Effector memory CD8-positive, alpha-beta T cell (primary cell): ENCODE data around the gene CRISPLD2.
"Not testable (repeated sequence)": the region's sequence is repeated elsewhere in the genome, so short reads cannot be mapped to it uniquely, and the experiment has no call there.

Experiments
- ATAC-seq: fragments of 150-1000 bp; cut with Tn5 transposase; replicated peaks from 2 replicates; pipeline ENCODE4 v1.10.0; 2021; ENCODE audit warnings: mild to moderate bottlenecking, moderate library complexity
- DNase-seq, 3 experiments: peaks; one replicate each; pipeline ENCODE4 v3.0.0; 2021
- H3K27ac Mint-ChIP-seq, 2 donors: one replicate each; pipeline ENCODE4 v1.8.0; 2022; ENCODE audit warnings: mild to moderate bottlenecking in 2 of 2, mixed read lengths in 2 of 2, moderate library complexity in 2 of 2
- H3K27me3 Mint-ChIP-seq, 2 donors: one replicate each; pipeline ENCODE4 v1.8.0; 2022; ENCODE audit warnings: mixed read lengths in 2 of 2
- H3K36me3 Mint-ChIP-seq: one replicate; pipeline ENCODE4 v1.8.0; 2022; ENCODE audit warnings: mild to moderate bottlenecking, moderate library complexity, mixed read lengths; ENCODE audit not compliant: insufficient read depth
- H3K4me1 Mint-ChIP-seq, 2 donors: one replicate each; pipeline ENCODE4 v1.8.0; 2022; ENCODE audit warnings: low read depth in 2 of 2, mixed read lengths in 2 of 2
- H3K4me3 Mint-ChIP-seq, 2 donors: one replicate each; pipeline ENCODE4 v1.8.0; 2022; ENCODE audit warnings: mild to moderate bottlenecking in 2 of 2, mixed read lengths in 2 of 2, moderate library complexity in 2 of 2
- H3K9me3 Mint-ChIP-seq, 2 donors: one replicate each; pipeline ENCODE4 v1.8.0; 2022; ENCODE audit warnings: mixed read lengths in 2 of 2

Gene CRISPLD2

GRCh38 chr16:84821179-84821578 lies 1.4 kb downstream of the CRISPLD2 start:
- Mint-ChIP-seq H3K9me3 (no peaks in the 10 kb centered on the region), H3K27me3 (peaks cover 58 to 59% of the 10 kb centered on the region in 2 donors), H3K4me3 (peak overlapping the region in 1 of 2 donors; percentile 82), H3K27ac (no peak overlapping the region), H3K4me1 (peaks cover 9 to 10% of the 10 kb centered on the region in 2 donors), H3K36me3 (peaks cover 11% of the 10 kb centered on the region)
- ATAC-seq: no peak
- DNase-seq: no peak

GRCh38 chr16:84821728-84822689 lies 2.2 kb downstream of the CRISPLD2 start:
- Mint-ChIP-seq H3K4me1 (peaks cover 9 to 10% of the 10 kb centered on the region in 2 donors), H3K36me3 (peaks cover 11% of the 10 kb centered on the region), H3K4me3 (no peak overlapping the region), H3K9me3 (no peaks in the 10 kb centered on the region), H3K27ac (no peak overlapping the region), H3K27me3 (peaks cover 55 to 59% of the 10 kb centered on the region in 2 donors)
- no peak for ATAC-seq
- no peak for DNase-seq

- Mint-ChIP-seq H3K36me3 (peaks cover 11% of the 10 kb centered on the region), H3K27ac (no peak overlapping the region), H3K27me3 (peaks cover 53 to 69% of the 10 kb centered on the region in 2 donors), H3K9me3 (no peaks in the 10 kb centered on the region), H3K4me3 (no peak overlapping the region), H3K4me1 (peaks cover 9 to 10% of the 10 kb centered on the region in 2 donors)
- DNase-seq: no peak
- no peak for ATAC-seq
These were observed 3.2 kb downstream of the CRISPLD2 start for GRCh38 chr16:84822990-84823389.

DNA sequence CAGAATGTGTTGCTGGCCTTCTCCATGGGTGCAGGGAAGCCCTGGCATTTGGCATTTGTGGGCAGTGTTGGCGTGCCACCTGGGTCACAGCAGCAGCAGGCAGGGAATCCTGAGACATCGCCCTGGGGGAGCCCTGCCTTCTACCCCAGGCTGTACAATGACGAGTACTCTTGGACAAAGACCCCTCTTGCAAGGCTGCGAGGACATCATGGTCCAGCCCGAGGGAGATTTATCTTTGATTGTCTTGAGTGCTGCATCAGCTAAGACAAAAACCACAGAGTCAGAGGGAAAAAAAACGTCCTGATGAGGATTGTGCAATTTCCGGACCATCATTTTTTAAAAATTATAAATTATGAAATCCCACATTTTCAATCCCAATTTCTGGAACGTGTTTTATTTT lies 3.7 kb downstream of the CRISPLD2 start:
- DNase-seq (no peak), ATAC-seq (no peak)
- H3K4me1 Mint-ChIP-seq: peaks cover 9 to 10% of the 10 kb centered on the region in 2 donors
- no peak overlapping the region for H3K27ac Mint-ChIP-seq
- H3K36me3 Mint-ChIP-seq: peaks cover 11% of the 10 kb centered on the region
- no peak overlapping the region for H3K4me3 Mint-ChIP-seq
- no peaks in the 10 kb centered on the region for H3K9me3 Mint-ChIP-seq
- peaks cover 58 to 74% of the 10 kb centered on the region in 2 donors for H3K27me3 Mint-ChIP-seq

GRCh38 chr16:84823926-84824325 lies 4.1 kb downstream of the CRISPLD2 start:
- Mint-ChIP-seq H3K4me3 (no peak overlapping the region), H3K27me3 (peaks cover 62 to 78% of the 10 kb centered on the region in 2 donors), H3K9me3 (no peaks in the 10 kb centered on the region), H3K27ac (no peak overlapping the region), H3K4me1 (peaks cover 9 to 10% of the 10 kb centered on the region in 2 donors), H3K36me3 (peaks cover 11% of the 10 kb centered on the region)
- ATAC-seq (no peak), DNase-seq (no peak)

DNA sequence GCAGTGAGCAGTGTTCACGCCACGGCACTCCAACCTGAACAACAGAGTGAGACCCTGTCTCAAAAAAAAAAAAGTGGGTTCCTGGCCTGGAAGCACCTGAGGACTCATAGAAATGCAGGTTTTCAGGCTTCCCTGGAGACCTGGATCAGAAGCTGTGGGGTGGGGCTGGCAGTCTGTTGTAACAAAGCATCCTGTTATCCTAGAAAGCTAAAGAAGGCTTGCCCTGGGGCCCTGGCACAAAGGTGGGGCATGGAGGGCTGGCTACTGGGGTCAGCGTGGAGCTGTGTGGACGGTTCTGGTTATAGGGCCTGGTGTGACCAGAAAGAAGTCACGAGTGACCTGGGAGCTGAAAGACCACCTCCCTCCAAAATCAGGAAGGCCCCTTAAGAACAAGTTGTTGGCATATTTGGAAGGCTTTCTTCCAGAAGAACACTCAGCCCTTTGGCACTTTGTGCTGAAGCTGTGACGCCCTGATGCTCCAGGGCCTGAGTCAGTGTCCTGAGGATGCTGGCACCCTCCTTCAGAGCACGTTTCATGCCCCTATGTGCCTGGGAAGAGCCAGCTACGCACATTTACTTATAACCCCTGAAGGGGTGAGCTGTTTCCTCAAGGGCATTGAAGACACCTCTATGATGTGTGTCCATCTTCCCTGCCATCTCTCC lies 6.2 kb downstream of the CRISPLD2 start:
- no peak for DNase-seq
- H3K4me1 Mint-ChIP-seq: no peaks in the 10 kb centered on the region
- no peaks in the 10 kb centered on the region for H3K9me3 Mint-ChIP-seq
- no peak overlapping the region for H3K27ac Mint-ChIP-seq
- H3K27me3 Mint-ChIP-seq: peaks cover 57 to 74% of the 10 kb centered on the region in 2 donors
- H3K36me3 Mint-ChIP-seq: peaks cover 6% of the 10 kb centered on the region
- no peak overlapping the region for H3K4me3 Mint-ChIP-seq
- no peak for ATAC-seq

GRCh38 chr16:84826558-84826941 lies 6.8 kb downstream of the CRISPLD2 start:
- no peak overlapping the region for H3K27ac Mint-ChIP-seq
- no peak overlapping the region for H3K4me3 Mint-ChIP-seq
- ATAC-seq (no peak), DNase-seq (no peak)
- peaks cover 6% of the 10 kb centered on the region for H3K36me3 Mint-ChIP-seq
- H3K9me3 Mint-ChIP-seq: no peaks in the 10 kb centered on the region
- peaks cover 54 to 69% of the 10 kb centered on the region in 2 donors for H3K27me3 Mint-ChIP-seq
- no peaks in the 10 kb centered on the region for H3K4me1 Mint-ChIP-seq

DNA sequence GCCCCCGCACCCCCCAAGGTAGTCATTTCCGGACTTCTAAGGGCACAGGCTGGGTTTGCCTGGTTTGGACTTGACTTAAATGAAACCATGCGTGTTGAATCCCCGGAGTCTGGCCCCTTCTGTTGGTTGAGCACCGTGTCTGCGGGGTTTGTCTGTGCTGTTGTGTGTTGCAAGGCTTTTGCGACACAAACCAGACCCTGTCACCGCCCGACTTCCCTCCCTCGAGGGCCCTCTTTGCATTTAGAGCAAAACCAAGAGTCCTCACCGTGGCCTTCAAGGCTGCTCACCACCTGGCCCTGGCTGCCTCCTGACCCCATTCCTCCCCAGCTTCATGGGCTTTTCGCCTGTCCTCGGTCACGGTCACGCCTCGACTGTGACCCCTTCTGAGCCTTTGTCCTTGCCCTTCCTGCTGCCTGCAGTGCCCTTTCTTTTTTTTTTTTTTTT lies 7.4 kb downstream of the CRISPLD2 start:
- H3K36me3 Mint-ChIP-seq: peaks cover 6% of the 10 kb centered on the region
- peaks cover 49 to 68% of the 10 kb centered on the region in 2 donors for H3K27me3 Mint-ChIP-seq
- ATAC-seq: no peak
- no peaks in the 10 kb centered on the region for H3K4me1 Mint-ChIP-seq
- no peak for DNase-seq
- H3K9me3 Mint-ChIP-seq: no peaks in the 10 kb centered on the region
- H3K27ac Mint-ChIP-seq: no peak overlapping the region
- H3K4me3 Mint-ChIP-seq: no peak overlapping the region

DNA sequence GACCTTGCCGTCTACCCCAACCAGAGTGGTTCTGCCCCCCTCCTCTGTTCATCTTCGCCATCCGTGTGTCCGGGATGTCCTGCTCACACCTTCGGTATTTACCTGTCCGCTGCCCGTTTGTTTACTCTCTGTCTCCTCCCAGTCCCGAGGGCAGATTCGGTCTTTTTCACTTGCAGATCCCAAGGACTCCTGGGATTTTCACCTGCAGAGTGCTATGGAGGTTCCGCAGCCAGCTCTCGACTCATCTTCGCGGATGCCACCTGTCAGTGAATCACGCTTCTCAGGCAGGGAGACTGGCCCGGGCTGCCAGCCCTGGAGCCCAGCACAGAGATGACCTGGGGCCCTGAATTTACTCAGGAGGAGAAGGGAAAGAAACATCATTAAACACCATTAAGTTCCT lies 8.1 kb downstream of the CRISPLD2 start:
- DNase-seq (no peak), ATAC-seq (no peak)
- no peak overlapping the region for H3K4me3 Mint-ChIP-seq
- H3K9me3 Mint-ChIP-seq: no peaks in the 10 kb centered on the region
- peaks cover 6% of the 10 kb centered on the region for H3K36me3 Mint-ChIP-seq
- peaks cover 45 to 67% of the 10 kb centered on the region in 2 donors for H3K27me3 Mint-ChIP-seq
- no peak overlapping the region for H3K27ac Mint-ChIP-seq
- no peaks in the 10 kb centered on the region for H3K4me1 Mint-ChIP-seq

DNA sequence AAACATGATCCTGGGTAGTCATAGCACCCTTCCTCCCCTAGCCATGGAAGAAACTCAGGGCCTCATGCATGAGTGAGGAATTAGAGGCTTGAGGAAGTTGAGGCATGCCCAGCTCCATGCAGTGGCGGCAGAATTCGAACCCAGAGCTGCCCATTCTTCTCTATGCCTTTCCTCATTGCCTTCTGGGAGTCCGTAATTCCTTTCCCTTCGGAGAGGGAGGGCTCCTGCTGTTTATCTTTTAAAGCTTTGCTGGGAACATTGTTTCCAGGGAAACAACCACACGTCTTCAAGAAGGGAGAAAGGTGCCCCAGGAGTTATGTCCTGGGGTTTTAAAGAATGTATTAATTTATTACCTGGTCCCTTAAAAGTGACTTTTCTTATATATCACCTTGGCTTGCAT lies 8.5 kb downstream of the CRISPLD2 start:
- H3K4me3 Mint-ChIP-seq: no peak overlapping the region
- no peaks in the 10 kb centered on the region for H3K9me3 Mint-ChIP-seq
- peaks cover 0 to 4% of the 10 kb centered on the region in 2 donors for H3K4me1 Mint-ChIP-seq
- peaks cover 6% of the 10 kb centered on the region for H3K36me3 Mint-ChIP-seq
- ATAC-seq (no peak), DNase-seq (no peak)
- H3K27ac Mint-ChIP-seq: no peak overlapping the region
- peaks cover 43 to 67% of the 10 kb centered on the region in 2 donors for H3K27me3 Mint-ChIP-seq

DNA sequence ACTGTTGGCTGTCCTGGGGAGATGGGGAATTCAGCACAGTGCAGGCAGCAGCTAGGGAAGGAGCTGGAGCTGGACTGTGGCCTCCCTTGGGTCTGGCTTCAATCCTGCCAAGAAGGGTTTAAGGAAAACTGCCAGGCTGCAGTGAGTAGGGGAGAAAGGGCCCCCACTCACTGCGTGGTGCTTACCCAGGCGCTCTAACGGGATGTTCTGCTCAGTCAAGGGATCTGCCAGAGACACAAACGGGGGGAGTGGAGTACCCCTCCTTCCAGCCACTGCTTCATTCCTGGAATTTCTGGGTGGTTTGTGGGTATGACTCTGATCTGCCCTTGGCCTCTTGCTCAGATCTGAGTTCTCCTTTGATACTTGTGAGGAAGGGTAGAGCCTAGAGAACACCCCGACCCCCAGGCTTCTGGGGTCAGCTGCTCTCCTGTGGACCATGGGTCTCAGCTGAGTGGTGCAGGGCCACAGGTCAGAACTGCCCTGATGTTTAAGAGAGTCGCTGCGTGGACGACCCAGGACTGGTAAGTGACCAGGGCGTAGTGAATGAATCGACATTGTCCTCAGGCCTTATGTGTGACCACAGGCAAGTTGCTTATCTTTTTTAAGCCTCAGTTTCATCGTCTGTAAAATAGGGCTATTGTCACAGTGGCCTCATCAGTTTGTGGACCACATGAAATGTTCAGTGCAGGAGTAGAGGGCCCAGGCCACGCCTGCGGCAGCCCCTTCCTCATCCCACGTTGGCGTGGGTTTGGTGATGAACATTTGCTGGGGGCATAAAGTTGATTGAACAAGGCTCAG lies 9.6 kb downstream of the CRISPLD2 start:
- DNase-seq (no peak), ATAC-seq (no peak)
- Mint-ChIP-seq H3K27me3 (peaks cover 40 to 67% of the 10 kb centered on the region in 2 donors), H3K9me3 (no peaks in the 10 kb centered on the region), H3K4me3 (no peak overlapping the region), H3K4me1 (peaks cover 0 to 6% of the 10 kb centered on the region in 2 donors), H3K27ac (peak overlapping the region in 1 of 2 donors; percentile 49), H3K36me3 (peaks cover 6% of the 10 kb centered on the region)

DNA sequence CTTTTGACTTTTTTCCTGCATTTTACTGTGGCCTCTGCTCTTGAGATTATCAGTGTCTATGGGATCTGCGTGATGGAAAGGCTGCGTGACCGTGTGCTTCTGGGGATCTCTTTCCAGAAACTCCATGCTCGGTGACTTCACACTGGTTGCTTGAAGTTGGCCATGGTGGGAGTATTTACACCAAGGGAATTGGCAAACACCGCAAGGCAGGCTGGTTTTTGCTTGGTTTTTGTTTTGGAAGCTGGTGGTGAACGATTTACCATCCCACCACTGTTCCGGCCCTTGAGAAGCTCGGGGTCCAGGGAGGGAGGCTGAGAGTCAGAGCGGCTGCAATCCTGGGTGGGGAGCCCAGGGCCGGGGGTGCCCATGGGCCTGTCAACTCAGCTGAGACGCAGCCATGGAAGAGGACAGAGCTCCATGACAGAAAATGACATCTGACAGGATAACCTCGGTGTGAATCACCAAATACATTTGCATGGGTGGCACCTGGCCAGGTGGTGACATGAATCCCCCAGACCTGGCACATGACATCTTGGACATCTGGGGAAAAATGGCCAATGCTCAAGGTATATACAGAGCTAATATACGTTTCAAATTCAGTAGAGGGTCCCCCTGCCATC lies 11.1 kb downstream of the CRISPLD2 start:
- H3K27me3 Mint-ChIP-seq: peaks cover 35 to 57% of the 10 kb centered on the region in 2 donors
- no peak for ATAC-seq
- no peaks in the 10 kb centered on the region for H3K36me3 Mint-ChIP-seq

DNA sequence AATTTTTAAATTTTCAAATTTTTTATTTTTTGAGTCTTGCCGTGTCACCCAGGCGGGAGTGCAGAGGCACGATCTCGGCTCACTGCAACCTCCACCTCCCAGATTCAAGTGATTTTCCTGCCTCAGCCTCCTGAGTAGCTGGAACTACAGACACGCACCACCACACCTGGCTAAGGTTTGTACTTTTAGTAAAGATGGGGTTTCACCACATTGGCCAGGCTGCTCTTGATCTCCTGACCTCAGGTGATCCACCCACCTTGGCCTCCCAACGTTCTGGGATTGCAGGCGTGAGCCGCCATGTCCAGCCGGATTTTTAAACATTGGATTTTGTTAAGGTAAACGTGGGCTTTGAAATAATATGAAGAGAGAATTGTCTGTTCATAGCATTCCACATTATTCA lies 11.9 kb downstream of the CRISPLD2 start:
- not testable (repeated sequence) for H3K36me3 Mint-ChIP-seq, H3K4me1 Mint-ChIP-seq, H3K4me3 Mint-ChIP-seq, H3K27ac Mint-ChIP-seq, H3K9me3 Mint-ChIP-seq, ATAC-seq, DNase-seq
- H3K27me3 Mint-ChIP-seq: peaks cover 35 to 57% of the 10 kb centered on the region in 2 donors

More for the DNA sequence above, 11.1 kb downstream of the CRISPLD2 start:
- no peak overlapping the region for H3K4me3 Mint-ChIP-seq
- H3K4me1 Mint-ChIP-seq: peaks cover 0 to 6% of the 10 kb centered on the region in 2 donors
- H3K9me3 Mint-ChIP-seq: no peaks in the 10 kb centered on the region
- no peak for DNase-seq
- H3K27ac Mint-ChIP-seq: no peak overlapping the region
